Gastroesophageal sphincter (tissue), 4 donors: Measurements from ENCODE around the gene LYST. TPM values are rescaled to one million over a fixed set of nuclear protein-coding genes. Genes with fewer than 3 reads are reported as not detected.

Experiments used
- ATAC-seq: fragments of 150-250 bp; one replicate; pipeline ENCODE4 v1.9.1; 2016; ENCODE audit warnings: mild to moderate bottlenecking, moderate library complexity
- H3K27ac ChIP-seq, 4 donors: fragments of 200-600 bp; sonication (generic) in 3 of 4; 1 replicate in 3 of 4; 2 replicates in 1 of 4; pipeline ENCODE4 v1.5.1; 2016 to 2019
- H3K27me3 ChIP-seq: fragments of 200-600 bp; sonication (generic); one replicate; pipeline ENCODE4 v1.5.1; 2019
- H3K36me3 ChIP-seq, 2 donors: fragments of 200-600 bp; sonication (generic); one replicate each; pipeline ENCODE4 v1.5.1; 2019; ENCODE audit warnings: control low read depth in 1 of 2
- H3K4me1 ChIP-seq, 3 donors: fragments of 200-600 bp; sonication (generic); 1 replicate in 2 of 3; 2 replicates in 1 of 3; pipeline ENCODE4 v1.5.1; 2016 to 2019; ENCODE audit warnings: control low read depth in 2 of 3
- H3K4me3 ChIP-seq, 2 donors: fragments of 200-600 bp; sonication (generic); one replicate each; pipeline ENCODE4 v1.5.1; 2019; ENCODE audit warnings: mild to moderate bottlenecking in 1 of 2, moderate library complexity in 1 of 2
- H3K9me3 ChIP-seq, 3 donors: fragments of 200-600 bp; sonication (generic); one replicate each; pipeline ENCODE4 v1.5.1; 2017 to 2019; ENCODE audit warnings: control low read depth in 2 of 3
- CTCF ChIP-seq, 4 experiments: fragments of 200-600 bp in 2 of 4; fragments of 450-650 bp in 2 of 4; sonication (generic) in 1 of 4; IDR thresholded peaks; one replicate each; pipeline ENCODE4 v1.5.1; 2017 to 2019; ENCODE audit warnings: antibody characterized with exemption in 4 of 4, mild to moderate bottlenecking in 2 of 4, moderate library complexity in 2 of 4
- EP300 ChIP-seq: sonication (generic); formaldehyde crosslinking; IDR thresholded peaks from one replicate; pipeline ENCODE4 v1.6.1; 2017; ENCODE audit warnings: antibody characterized with exemption, mild to moderate bottlenecking
- POLR2A ChIP-seq, 2 donors: fragments of 450-650 bp; IDR thresholded peaks; one replicate each; pipeline ENCODE4 v1.6.1; 2017; ENCODE audit warnings: antibody characterized with exemption in 2 of 2, mild to moderate bottlenecking in 2 of 2, moderate library complexity in 1 of 2
- POLR2AphosphoS5 ChIP-seq: sonication (generic); formaldehyde crosslinking; IDR thresholded peaks from one replicate; pipeline ENCODE4 v1.6.1; 2017; ENCODE audit warnings: antibody characterized with exemption
- WGBS, 2 donors: methylation state at CpG; one replicate each; pipeline ENCODE4 v1.1.5; 2018; ENCODE audit warnings: low coverage in 1 of 2; 5-methylcytosine and 5-hydroxymethylcytosine counted together
- total RNA-seq, 4 donors: library from RNA; depleted of rRNA; stranded (reverse); fragments of >200 nt; gene quantifications; one replicate each; pipeline ENCODE4 v1.1.0, GENCODE V29; 2016

LYST gene
- total RNA-seq, 4 donors from 2014 or later, result 27.4 to 63.5 (median 31.4) TPM

DNA sequence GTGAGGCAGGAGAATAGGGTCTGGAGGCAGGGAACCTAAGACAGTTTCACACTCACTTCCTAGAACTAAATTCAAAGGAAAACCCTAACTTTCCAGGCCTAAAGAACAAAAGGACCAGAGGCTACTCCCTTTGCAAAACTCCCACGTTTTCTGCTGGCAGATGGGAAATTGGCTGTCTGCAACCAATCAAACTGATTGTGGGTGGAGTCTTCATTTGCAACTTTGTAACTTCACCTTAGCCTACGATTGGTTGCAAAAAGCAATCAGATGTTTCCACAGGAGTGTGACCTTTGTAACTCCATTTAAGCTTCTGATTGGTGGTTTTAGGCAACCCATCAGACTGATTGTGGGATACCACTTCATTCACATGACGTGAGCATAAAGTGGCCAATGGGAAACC lies 197.4 kb downstream of the LYST start:
- WGBS, 2 donors, result 80 to 92% methylated on average over 2 to 3 of the region's 3 CpGs
- H3K36me3 ChIP-seq, result peaks cover 2 to 58% of the 10 kb centered on the region in 2 donors
- no peak overlapping the region for H3K4me3 ChIP-seq

GRCh38 chr1:235663628-235664027 lies 203.1 kb downstream of the LYST start:
- Histone ChIP-seq H3K27me3 (no peaks in the 10 kb centered on the region), H3K4me3 (no peak overlapping the region), H3K4me1 (no peaks in the 10 kb centered on the region), H3K36me3 (peaks cover 0 to 51% of the 10 kb centered on the region in 2 donors), H3K27ac (no peak overlapping the region), H3K9me3 (no peaks in the 10 kb centered on the region)
- 90 to 96% methylated on average over 4 of the region's 4 CpGs for WGBS, 2 donors
- TF ChIP-seq POLR2A (IDR thresholded peaks at IDR 0.05), result no peak
- no peak for TF ChIP-seq POLR2AphosphoS5
- TF ChIP-seq EP300, result no peak
- no peak for TF ChIP-seq CTCF (IDR thresholded peaks at IDR 0.05)
- no peak for ATAC-seq

More for the DNA sequence above, 197.4 kb downstream of the LYST start:
- H3K4me1 ChIP-seq, result no peaks in the 10 kb centered on the region
- H3K27ac ChIP-seq, result no peak overlapping the region
- TF ChIP-seq POLR2A (IDR thresholded peaks at IDR 0.05), result no peak
- no peak for TF ChIP-seq POLR2AphosphoS5
- TF ChIP-seq CTCF (IDR thresholded peaks at IDR 0.05), result no peak
- TF ChIP-seq EP300, result no peak
- H3K27me3 ChIP-seq, result no peaks in the 10 kb centered on the region
- H3K9me3 ChIP-seq, result peaks cover 0 to 27% (median 2%) of the 10 kb centered on the region in 3 donors
- no peak for ATAC-seq

- Histone ChIP-seq H3K4me3 (no peak overlapping the region), H3K9me3 (no peaks in the 10 kb centered on the region), H3K36me3 (peaks cover 0 to 51% of the 10 kb centered on the region in 2 donors), H3K27me3 (peaks cover under 1% of the 10 kb centered on the region), H3K4me1 (no peaks in the 10 kb centered on the region), H3K27ac (no peak overlapping the region)
- TF ChIP-seq POLR2AphosphoS5 (no peak), CTCF (IDR thresholded peaks at IDR 0.05) (no peak)
- WGBS, 2 donors, result 48 to 60% methylated on average over 2 of the region's 2 CpGs
- no peak for ATAC-seq
Observed at GRCh38 chr1:235661568-235661967, 205.1 kb downstream of the LYST start.

GRCh38 chr1:235659186-235659771 lies 207.4 kb downstream of the LYST start:
- Histone ChIP-seq H3K4me3 (no peak overlapping the region), H3K27ac (no peak overlapping the region), H3K27me3 (peaks cover 14% of the 10 kb centered on the region), H3K9me3 (peaks cover 0 to 2% (median 0%) of the 10 kb centered on the region in 3 donors), H3K36me3 (peaks cover 0 to 48% of the 10 kb centered on the region in 2 donors), H3K4me1 (no peaks in the 10 kb centered on the region)
- no peak for ATAC-seq
- TF ChIP-seq POLR2A (IDR thresholded peaks at IDR 0.05) (no peak), EP300 (no peak), POLR2AphosphoS5 (no peak), CTCF (IDR thresholded peaks at IDR 0.05) (no peak)
- 58 to 100% methylated on average over 2 of the region's 14 CpGs for WGBS, 2 donors

- Histone ChIP-seq H3K27ac (no peak overlapping the region), H3K36me3 (peaks cover 0 to 35% of the 10 kb centered on the region in 2 donors), H3K4me3 (no peak overlapping the region), H3K27me3 (peaks cover 27% of the 10 kb centered on the region), H3K4me1 (no peaks in the 10 kb centered on the region), H3K9me3 (peaks cover 0 to 6% (median 0%) of the 10 kb centered on the region in 3 donors)
- no peak for ATAC-seq
- TF ChIP-seq POLR2AphosphoS5 (no peak), EP300 (no peak)
- 59 to 67% methylated on average over 5 of the region's 5 CpGs for WGBS, 2 donors
Observed at GRCh38 chr1:235657747-235658526, 208.8 kb downstream of the LYST start.
